ENCODE measurements around the gene HOXB4. TPM values are rescaled to one million over a fixed set of nuclear protein-coding genes. Genes with fewer than 3 reads are reported as not detected.
A peak's percentile ranks its signal among the peaks of the same experiment; 100 is the strongest.

Gene HOXB4
- total RNA-seq, 1 experiment from 2014 or later: 0.04 TPM

DNA sequence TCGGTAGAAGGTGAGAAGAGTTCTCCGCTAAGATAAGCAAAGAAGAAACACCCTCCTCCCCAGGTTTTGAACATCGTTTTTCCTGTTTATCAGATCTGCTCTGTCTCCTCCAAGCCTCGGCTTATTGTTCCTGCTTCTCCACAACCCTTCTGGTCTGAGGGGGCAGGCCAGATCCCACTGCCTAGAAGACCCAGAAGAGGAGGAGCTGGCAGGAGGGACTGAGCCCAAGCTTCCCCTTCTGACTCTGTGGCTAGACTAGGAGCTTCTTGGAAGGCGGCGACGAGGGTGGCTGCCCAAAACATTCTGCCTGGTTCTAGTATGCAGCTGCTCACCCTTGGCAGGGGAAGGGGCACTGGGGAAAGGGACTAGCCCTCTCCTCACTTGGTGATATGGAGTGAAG is 20.6 kb upstream of the HOXB4 start:
- TF ChIP-seq, protein P1, sequence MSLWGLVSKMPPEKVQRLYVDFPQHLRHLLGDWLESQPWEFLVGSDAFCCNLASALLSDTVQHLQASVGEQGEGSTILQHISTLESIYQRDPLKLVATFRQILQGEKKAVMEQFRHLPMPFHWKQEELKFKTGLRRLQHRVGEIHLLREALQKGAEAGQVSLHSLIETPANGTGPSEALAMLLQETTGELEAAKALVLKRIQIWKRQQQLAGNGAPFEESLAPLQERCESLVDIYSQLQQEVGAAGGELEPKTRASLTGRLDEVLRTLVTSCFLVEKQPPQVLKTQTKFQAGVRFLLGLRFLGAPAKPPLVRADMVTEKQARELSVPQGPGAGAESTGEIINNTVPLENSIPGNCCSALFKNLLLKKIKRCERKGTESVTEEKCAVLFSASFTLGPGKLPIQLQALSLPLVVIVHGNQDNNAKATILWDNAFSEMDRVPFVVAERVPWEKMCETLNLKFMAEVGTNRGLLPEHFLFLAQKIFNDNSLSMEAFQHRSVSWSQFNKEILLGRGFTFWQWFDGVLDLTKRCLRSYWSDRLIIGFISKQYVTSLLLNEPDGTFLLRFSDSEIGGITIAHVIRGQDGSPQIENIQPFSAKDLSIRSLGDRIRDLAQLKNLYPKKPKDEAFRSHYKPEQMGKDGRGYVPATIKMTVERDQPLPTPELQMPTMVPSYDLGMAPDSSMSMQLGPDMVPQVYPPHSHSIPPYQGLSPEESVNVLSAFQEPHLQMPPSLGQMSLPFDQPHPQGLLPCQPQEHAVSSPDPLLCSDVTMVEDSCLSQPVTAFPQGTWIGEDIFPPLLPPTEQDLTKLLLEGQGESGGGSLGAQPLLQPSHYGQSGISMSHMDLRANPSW (CRISPR knock-in tag; conservative IDR thresholded peaks at IDR 0.05; ENCODE audit: low read depth): no peak
- TF ChIP-seq, protein P2, sequence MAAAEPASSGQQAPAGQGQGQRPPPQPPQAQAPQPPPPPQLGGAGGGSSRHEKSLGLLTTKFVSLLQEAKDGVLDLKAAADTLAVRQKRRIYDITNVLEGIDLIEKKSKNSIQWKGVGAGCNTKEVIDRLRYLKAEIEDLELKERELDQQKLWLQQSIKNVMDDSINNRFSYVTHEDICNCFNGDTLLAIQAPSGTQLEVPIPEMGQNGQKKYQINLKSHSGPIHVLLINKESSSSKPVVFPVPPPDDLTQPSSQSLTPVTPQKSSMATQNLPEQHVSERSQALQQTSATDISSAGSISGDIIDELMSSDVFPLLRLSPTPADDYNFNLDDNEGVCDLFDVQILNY (CRISPR knock-in tag; IDR thresholded peaks at IDR 0.05): no peak
- TF ChIP-seq CREM (CRISPR knock-in tag; IDR thresholded peaks at IDR 0.05): no peak
- CTCF ChIA-PET: interaction anchor here (1.5 kb wide), 1 partner anchor 14 kb away, joined by 5 read pairs; no protein-coding TSS in a partner anchor

DNA sequence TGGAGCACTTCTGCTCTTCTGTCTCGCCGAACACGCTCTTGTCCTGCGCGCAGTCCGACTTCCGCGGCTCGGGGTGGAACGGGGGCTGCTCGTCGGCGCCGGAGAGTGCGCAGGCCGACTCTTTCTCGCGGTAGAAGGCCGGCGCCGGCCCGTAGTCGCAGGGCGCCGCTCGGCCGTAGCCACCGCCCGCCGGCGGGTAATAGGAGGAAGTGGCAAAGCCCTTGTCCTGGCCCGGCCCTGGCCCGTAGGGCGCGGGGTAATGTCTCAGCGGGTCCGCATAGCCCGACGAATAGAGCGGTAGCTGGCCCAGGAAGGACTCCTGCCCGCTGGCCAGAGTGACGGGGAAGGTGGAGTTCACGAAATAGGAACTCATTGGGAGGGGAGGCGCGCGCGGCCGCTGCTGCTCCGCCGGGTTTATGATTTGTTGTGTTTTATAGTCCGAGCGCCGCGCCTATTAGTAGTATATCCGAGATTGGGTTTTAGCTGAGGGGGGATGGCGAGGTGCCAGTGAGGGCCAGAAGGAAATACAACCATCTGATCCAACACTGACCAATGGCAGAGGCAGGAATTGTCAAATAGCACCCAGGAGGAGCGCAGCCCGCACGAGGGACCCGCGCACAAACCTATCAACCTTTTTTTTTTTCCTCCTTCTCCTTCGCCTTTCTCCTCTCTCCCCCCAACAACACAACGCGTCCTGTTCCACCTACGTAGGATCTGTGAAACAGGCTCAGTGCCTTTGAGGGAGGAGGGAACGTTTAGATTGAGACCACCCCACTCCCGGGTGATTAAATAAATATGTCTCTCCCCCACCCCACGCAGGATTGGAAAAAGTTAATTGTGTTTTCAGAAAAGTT is 19.9 kb upstream of the HOXB4 start:
- H3K36me3 Mint-ChIP-seq: peaks cover 2% of the 10 kb centered on the region; the same call in 1 of the 2 replicates
- peaks cover 44% of the 10 kb centered on the region for H3K4me1 Mint-ChIP-seq
- no peaks in the 10 kb centered on the region for H3K9me3 Mint-ChIP-seq
- DNase-seq (ENCODE audit: low spot score) (no peak), ATAC-seq (peak; percentile 12)
- no peak overlapping the region for H3K27ac Mint-ChIP-seq
- CTCF ChIA-PET: interaction anchor here (1.5 kb wide), 1 partner anchor 15 kb away, joined by 5 read pairs; no protein-coding TSS in a partner anchor
- H3K4me3 Mint-ChIP-seq: peak overlapping the region; percentile 38
- TF ChIP-seq, protein P3, sequence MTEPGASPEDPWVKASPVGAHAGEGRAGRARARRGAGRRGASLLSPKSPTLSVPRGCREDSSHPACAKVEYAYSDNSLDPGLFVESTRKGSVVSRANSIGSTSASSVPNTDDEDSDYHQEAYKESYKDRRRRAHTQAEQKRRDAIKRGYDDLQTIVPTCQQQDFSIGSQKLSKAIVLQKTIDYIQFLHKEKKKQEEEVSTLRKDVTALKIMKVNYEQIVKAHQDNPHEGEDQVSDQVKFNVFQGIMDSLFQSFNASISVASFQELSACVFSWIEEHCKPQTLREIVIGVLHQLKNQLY (CRISPR knock-in tag; IDR thresholded peaks at IDR 0.05): no peak
- peak; percentile 23; the same call in 1 of the 2 replicates for TF ChIP-seq ZNF121 (CRISPR knock-in tag; IDR thresholded peaks at IDR 0.05)
- TF ChIP-seq KAT7 (CRISPR knock-in tag; IDR thresholded peaks at IDR 0.05; ENCODE audit: borderline replicate concordance): 0 out of 2 replicates have a peak, but pooled peaks have one; percentile 34
- H3K27me3 Mint-ChIP-seq (ENCODE audit: low read depth): peaks cover 100% of the 10 kb centered on the region; the same call in 1 of the 2 replicates
- POLR2A ChIA-PET: interaction anchor here (0.8 kb wide), 1 partner anchor 63 kb away, joined by 5 read pairs; no protein-coding TSS in a partner anchor

More for the DNA sequence above, 20.6 kb upstream of the HOXB4 start:
- peaks cover 41% of the 10 kb centered on the region for H3K4me1 Mint-ChIP-seq
- DNase-seq (ENCODE audit: low spot score): no peak
- H3K36me3 Mint-ChIP-seq: peaks cover 2% of the 10 kb centered on the region; the same call in 1 of the 2 replicates
- no peaks in the 10 kb centered on the region for H3K9me3 Mint-ChIP-seq
- ATAC-seq: no peak
- peaks cover 100% of the 10 kb centered on the region; the same call in 1 of the 2 replicates for H3K27me3 Mint-ChIP-seq (ENCODE audit: low read depth)
- no peak overlapping the region for H3K4me3 Mint-ChIP-seq
- H3K27ac Mint-ChIP-seq: no peak overlapping the region
- POLR2A ChIA-PET: interaction anchor here (0.8 kb wide), 1 partner anchor 63 kb away, joined by 5 read pairs; no protein-coding TSS in a partner anchor

DNA sequence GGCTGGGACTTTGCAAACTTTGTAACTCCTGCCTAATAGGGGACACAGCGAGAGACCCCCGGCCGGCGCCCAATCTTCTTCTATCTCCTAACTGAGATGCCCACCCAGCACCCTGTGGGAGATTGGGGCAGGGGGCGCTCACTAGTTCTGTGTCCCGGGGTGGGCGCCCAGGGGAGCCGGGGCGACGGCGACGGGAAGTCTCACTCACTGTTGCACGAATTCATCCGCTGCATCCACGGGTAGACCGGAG is 19.3 kb upstream of the HOXB4 start:
- Mint-ChIP-seq H3K27ac (no peak overlapping the region), H3K4me3 (peak overlapping the region; percentile 38), H3K4me1 (peaks cover 49% of the 10 kb centered on the region), H3K27me3 (ENCODE audit: low read depth) (peaks cover 100% of the 10 kb centered on the region; the same call in 1 of the 2 replicates), H3K36me3 (peaks cover 2% of the 10 kb centered on the region; the same call in 1 of the 2 replicates), H3K9me3 (no peaks in the 10 kb centered on the region)
- ChIA-PET CTCF (interaction anchor here (1.5 to 1.6 kb wide), 2 partner anchors 16 to 39 kb away, joined by 3 to 5 read pairs; no protein-coding TSS in a partner anchor), POLR2A (no interaction called here)
- TF ChIP-seq GRHL2 (CRISPR knock-in tag; IDR thresholded peaks at IDR 0.05; ENCODE audit: insufficient replicate concordance, severe bottlenecking) (no peak), RORB (CRISPR knock-in tag; IDR thresholded peaks at IDR 0.05) (no peak), NFYB (CRISPR knock-in tag; conservative IDR thresholded peaks at IDR 0.05; ENCODE audit: low read depth) (no peak)
- TF ChIP-seq, protein P4, sequence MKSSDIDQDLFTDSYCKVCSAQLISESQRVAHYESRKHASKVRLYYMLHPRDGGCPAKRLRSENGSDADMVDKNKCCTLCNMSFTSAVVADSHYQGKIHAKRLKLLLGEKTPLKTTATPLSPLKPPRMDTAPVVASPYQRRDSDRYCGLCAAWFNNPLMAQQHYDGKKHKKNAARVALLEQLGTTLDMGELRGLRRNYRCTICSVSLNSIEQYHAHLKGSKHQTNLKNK (CRISPR knock-in tag; IDR thresholded peaks at IDR 0.05): no peak
- TF ChIP-seq, protein P5, sequence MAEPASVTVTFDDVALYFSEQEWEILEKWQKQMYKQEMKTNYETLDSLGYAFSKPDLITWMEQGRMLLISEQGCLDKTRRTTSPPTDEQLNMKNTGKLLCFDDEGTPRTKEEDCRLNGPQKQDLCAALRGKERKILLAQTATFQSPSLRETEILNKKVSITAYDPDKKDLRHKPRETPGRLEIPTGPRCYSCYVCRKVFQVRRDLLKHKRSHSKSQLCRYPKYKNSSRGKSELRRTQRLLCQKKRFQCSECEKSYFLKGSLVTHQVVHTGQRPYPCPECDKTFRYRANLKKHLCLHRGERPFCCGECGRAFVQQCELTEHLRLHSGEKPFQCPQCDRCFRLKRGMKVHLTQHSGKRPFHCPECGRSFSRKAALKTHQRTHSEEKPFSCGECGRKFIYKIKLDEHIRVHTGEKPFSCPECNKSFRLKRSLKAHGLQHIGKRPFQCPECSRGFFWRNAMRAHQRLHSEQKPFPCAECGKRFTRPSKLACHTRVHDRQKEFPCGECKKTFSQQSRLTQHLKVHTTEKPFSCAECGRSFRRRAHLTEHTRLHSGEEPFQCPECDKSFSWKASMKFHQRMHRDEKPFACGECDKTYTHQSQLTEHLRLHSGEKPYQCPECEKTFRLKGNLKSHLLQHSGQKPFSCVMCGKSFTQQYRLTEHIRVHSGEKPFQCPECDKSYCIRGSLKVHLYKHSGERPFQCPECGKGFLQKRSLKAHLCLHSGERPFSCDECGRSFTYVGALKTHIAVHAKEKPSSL (CRISPR knock-in tag; conservative IDR thresholded peaks at IDR 0.05): no peak
- DNase-seq (ENCODE audit: low spot score) (no peak), ATAC-seq (no peak)
